Lower leg skin (tissue), 3 donors: ENCODE results near the gene CIP2A.

Experiments used
- CTCF ChIP-seq, 3 donors: fragments of 450-650 bp; IDR thresholded peaks; one replicate each; pipeline ENCODE4 v1.5.1; 2016; ENCODE audit warnings: antibody characterized with exemption in 3 of 3, mild to moderate bottlenecking in 3 of 3, moderate library complexity in 2 of 3
- POLR2A ChIP-seq, 2 donors: fragments of 450-650 bp; IDR thresholded peaks; one replicate each; pipeline ENCODE4 v1.6.1; 2016 to 2017; ENCODE audit warnings: antibody characterized with exemption in 2 of 2, mild to moderate bottlenecking in 1 of 2, moderate library complexity in 1 of 2

DNA sequence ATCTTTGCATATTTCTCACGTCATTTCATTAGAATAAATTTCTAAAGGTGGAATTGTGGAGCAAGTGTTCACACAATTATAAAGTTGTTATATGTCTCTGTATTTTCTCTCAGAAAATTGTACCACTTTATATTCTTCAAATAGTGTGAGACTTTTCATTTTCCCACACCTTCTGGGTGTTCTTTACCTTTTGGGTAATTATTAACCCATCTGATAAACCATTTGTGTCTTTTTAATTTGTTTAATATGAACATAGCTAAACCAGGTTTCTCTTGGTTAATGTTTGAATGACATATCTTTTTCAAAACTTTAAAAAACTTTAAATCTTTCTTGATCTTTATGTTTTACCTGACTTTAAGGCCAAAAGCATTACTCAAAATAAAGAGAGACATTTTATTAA is 40.7 kb upstream of the CIP2A start:
- TF ChIP-seq CTCF (IDR thresholded peaks at IDR 0.05) (no peak), POLR2A (IDR thresholded peaks at IDR 0.05) (no peak)
